T-helper 1 cell treated with Interleukin-12 subunit alpha and Interleukin-12 subunit beta and Interleukin-4 antibody, amounts not matched to agents 30 μg/mL and 1 μg/mL, for 36 hours (primary cell): ENCODE results near the gene PLB1.

Experiments
- H3K27ac Mint-ChIP-seq: one replicate; pipeline ENCODE4 v1.8.0; 2021; ENCODE audit warnings: mild to moderate bottlenecking, mixed read lengths
- H3K27me3 Mint-ChIP-seq: one replicate; pipeline ENCODE4 v1.8.0; 2021; ENCODE audit warnings: low read depth, mixed read lengths
- H3K36me3 Mint-ChIP-seq: one replicate; pipeline ENCODE4 v1.8.0; 2021; ENCODE audit warnings: low read depth, mixed read lengths
- H3K4me1 Mint-ChIP-seq: one replicate; pipeline ENCODE4 v1.8.0; 2021; ENCODE audit warnings: low read depth, mixed read lengths
- H3K4me3 Mint-ChIP-seq: one replicate; pipeline ENCODE4 v1.8.0; 2021; ENCODE audit warnings: mild to moderate bottlenecking, moderate library complexity, mixed read lengths
- H3K9me3 Mint-ChIP-seq: one replicate; pipeline ENCODE4 v1.8.0; 2021; ENCODE audit warnings: mixed read lengths

PLB1 gene

GRCh38 chr2:28680657-28681056, 184.8 kb downstream of the PLB1 start:
- peak overlapping the region; percentile 94 for H3K27ac Mint-ChIP-seq
- peaks cover 4% of the 10 kb centered on the region for H3K36me3 Mint-ChIP-seq
- H3K27me3 Mint-ChIP-seq, result no peaks in the 10 kb centered on the region
- H3K9me3 Mint-ChIP-seq, result no peaks in the 10 kb centered on the region
- H3K4me1 Mint-ChIP-seq, result peaks cover 41% of the 10 kb centered on the region
- H3K4me3 Mint-ChIP-seq, result no peak overlapping the region

- Mint-ChIP-seq H3K9me3 (no peaks in the 10 kb centered on the region), H3K4me3 (peak overlapping the region; percentile 48), H3K27me3 (no peaks in the 10 kb centered on the region), H3K27ac (peak overlapping the region; percentile 94), H3K4me1 (peaks cover 43% of the 10 kb centered on the region), H3K36me3 (peaks cover 4% of the 10 kb centered on the region)
Observed at GRCh38 chr2:28681158-28681571, 185.3 kb downstream of the PLB1 start.

DNA sequence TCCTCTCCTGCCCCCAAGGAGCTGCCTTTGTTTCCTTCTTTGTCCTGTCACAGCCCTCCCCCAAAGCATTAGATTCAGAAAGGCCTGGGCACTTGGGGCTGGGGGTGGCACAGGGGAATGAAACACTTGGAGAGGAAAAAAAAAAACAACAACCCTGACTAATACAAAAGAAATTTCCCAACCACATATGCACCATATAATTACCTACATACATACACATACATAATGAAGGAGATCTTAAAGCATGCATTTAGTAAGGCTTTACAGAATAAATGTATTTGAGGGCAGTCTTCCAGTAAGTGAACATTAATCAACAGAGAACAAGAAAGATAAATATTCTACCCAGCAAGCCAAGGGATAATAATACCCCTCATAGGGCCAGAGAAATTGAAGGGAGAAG, 185.7 kb downstream of the PLB1 start:
- peaks cover 4% of the 10 kb centered on the region for H3K36me3 Mint-ChIP-seq
- H3K4me3 Mint-ChIP-seq, result peak overlapping the region; percentile 48
- H3K4me1 Mint-ChIP-seq, result peaks cover 44% of the 10 kb centered on the region
- H3K27ac Mint-ChIP-seq, result peak overlapping the region; percentile 94
- H3K27me3 Mint-ChIP-seq, result no peaks in the 10 kb centered on the region
- H3K9me3 Mint-ChIP-seq, result no peaks in the 10 kb centered on the region

DNA sequence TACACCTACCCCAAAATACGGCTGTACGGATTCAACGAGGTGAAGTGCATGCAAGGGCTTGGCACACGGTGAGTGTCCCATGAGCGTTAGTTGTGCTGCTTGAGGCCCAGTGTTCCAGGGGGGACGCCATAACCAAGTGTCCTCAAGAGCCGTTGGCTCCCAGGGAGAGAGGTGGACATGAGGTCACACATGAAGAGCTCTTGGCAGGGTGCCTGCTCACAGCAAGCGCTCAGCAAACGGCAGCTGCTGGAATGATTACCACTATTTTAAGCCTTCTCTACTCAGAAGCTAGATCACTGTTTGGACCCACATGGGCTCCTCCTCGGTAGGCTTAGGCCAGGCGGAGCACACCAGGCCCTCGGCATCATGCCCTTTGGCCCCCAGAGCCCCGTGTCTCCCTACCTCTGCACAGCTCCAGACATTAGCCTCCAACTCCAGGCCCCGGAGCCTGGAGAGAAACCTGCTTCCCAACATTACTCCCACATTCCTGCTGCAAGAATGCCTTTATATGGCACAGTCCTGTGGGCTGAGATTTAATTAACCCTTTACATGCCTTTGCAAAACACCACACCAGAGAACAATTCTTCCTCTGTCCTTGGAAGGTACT, 187.3 kb downstream of the PLB1 start:
- H3K4me1 Mint-ChIP-seq, result peaks cover 44% of the 10 kb centered on the region
- no peak overlapping the region for H3K4me3 Mint-ChIP-seq

GRCh38 chr2:28684142-28684858, 188.4 kb downstream of the PLB1 start:
- no peaks in the 10 kb centered on the region for H3K27me3 Mint-ChIP-seq
- H3K9me3 Mint-ChIP-seq, result no peaks in the 10 kb centered on the region
- H3K4me1 Mint-ChIP-seq, result peaks cover 34% of the 10 kb centered on the region
- H3K27ac Mint-ChIP-seq, result peak overlapping the region; percentile 33
- H3K36me3 Mint-ChIP-seq, result peaks cover 5% of the 10 kb centered on the region
- no peak overlapping the region for H3K4me3 Mint-ChIP-seq

More for the DNA sequence above, 187.3 kb downstream of the PLB1 start:
- Mint-ChIP-seq H3K9me3 (no peaks in the 10 kb centered on the region), H3K36me3 (peaks cover 5% of the 10 kb centered on the region), H3K27ac (peak overlapping the region; percentile 11), H3K27me3 (no peaks in the 10 kb centered on the region)

DNA sequence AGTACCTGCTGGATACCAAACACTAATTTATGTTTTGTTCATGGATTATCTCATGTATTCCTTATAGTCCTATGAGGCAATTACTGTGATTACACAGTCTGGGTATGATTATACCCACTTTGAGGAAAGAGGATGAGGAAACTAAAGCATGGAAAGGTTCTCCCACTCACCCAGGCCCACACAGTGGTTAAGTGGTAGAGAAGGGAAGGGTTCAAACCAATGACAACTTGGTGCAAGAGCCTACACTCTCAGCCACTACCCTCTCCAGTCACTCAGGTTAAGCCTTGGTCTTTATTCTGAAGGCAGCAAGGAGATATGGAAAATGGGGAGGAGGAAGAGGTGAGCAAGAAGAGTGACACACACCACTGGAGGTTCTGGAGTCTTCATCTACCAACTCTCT, 191.3 kb downstream of the PLB1 start:
- H3K27me3 Mint-ChIP-seq, result no peaks in the 10 kb centered on the region
- H3K36me3 Mint-ChIP-seq, result peaks cover 2% of the 10 kb centered on the region
- H3K4me3 Mint-ChIP-seq, result no peak overlapping the region
- H3K4me1 Mint-ChIP-seq, result peaks cover 12% of the 10 kb centered on the region
- no peak overlapping the region for H3K27ac Mint-ChIP-seq
- H3K9me3 Mint-ChIP-seq, result no peaks in the 10 kb centered on the region

GRCh38 chr2:28687640-28688385, 192.0 kb downstream of the PLB1 start:
- Mint-ChIP-seq H3K4me1 (peaks cover 12% of the 10 kb centered on the region), H3K4me3 (no peak overlapping the region), H3K9me3 (no peaks in the 10 kb centered on the region), H3K27ac (no peak overlapping the region), H3K36me3 (peaks cover 2% of the 10 kb centered on the region), H3K27me3 (no peaks in the 10 kb centered on the region)

- no peaks in the 10 kb centered on the region for H3K9me3 Mint-ChIP-seq
- peaks cover 12% of the 10 kb centered on the region for H3K4me1 Mint-ChIP-seq
- no peak overlapping the region for H3K27ac Mint-ChIP-seq
- no peaks in the 10 kb centered on the region for H3K27me3 Mint-ChIP-seq
- H3K36me3 Mint-ChIP-seq, result peaks cover 2% of the 10 kb centered on the region
- no peak overlapping the region for H3K4me3 Mint-ChIP-seq
Observed at GRCh38 chr2:28688818-28689217, 193.0 kb downstream of the PLB1 start.

GRCh38 chr2:28689771-28690170, 193.9 kb downstream of the PLB1 start:
- H3K27ac Mint-ChIP-seq, result no peak overlapping the region
- no peaks in the 10 kb centered on the region for H3K9me3 Mint-ChIP-seq
- H3K4me3 Mint-ChIP-seq, result no peak overlapping the region
- no peaks in the 10 kb centered on the region for H3K27me3 Mint-ChIP-seq
- H3K4me1 Mint-ChIP-seq, result peaks cover 7% of the 10 kb centered on the region
- H3K36me3 Mint-ChIP-seq, result peaks cover 2% of the 10 kb centered on the region

DNA sequence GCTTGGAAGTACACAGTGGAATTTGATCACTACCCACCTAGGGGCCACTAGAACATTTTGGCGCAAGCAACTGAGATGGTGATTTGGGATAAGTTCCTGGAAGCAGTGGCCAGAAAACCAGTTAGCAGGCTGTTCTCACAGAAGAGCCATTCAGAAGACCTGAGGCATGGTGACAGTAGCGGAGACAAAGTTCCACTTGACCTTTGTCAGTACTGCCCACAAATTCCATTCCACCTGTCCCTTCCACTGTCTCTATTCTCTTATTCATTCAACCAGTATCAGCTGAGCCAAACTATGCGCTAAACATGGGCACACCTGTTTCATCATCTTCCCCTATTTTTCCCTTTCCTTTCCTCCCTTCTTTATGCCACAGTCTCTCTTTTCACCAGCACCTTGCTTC, 196.6 kb downstream of the PLB1 start:
- H3K4me3 Mint-ChIP-seq, result no peak overlapping the region
- no peaks in the 10 kb centered on the region for H3K4me1 Mint-ChIP-seq
- H3K36me3 Mint-ChIP-seq, result no peaks in the 10 kb centered on the region
- no peak overlapping the region for H3K27ac Mint-ChIP-seq
- no peaks in the 10 kb centered on the region for H3K9me3 Mint-ChIP-seq
- no peaks in the 10 kb centered on the region for H3K27me3 Mint-ChIP-seq

- Mint-ChIP-seq H3K27me3 (no peaks in the 10 kb centered on the region), H3K36me3 (no peaks in the 10 kb centered on the region), H3K4me1 (no peaks in the 10 kb centered on the region), H3K27ac (no peak overlapping the region), H3K4me3 (no peak overlapping the region), H3K9me3 (no peaks in the 10 kb centered on the region)
Observed at GRCh38 chr2:28693223-28693622, 197.4 kb downstream of the PLB1 start.
